Inflammatory macrophage treated with lipopolysaccharide for 4 hours (primary cell): ENCODE results near the gene GPR153.
A peak's percentile ranks its signal among the peaks of the same experiment; 100 is the strongest.
"Not testable (repeated sequence)": the region's sequence is repeated elsewhere in the genome, so short reads cannot be mapped to it uniquely, and the experiment has no call there.

Experiments
- DNase-seq: peaks from one replicate; pipeline ENCODE4 v3.0.0-alpha.2; 2020

The GPR153 gene

DNA sequence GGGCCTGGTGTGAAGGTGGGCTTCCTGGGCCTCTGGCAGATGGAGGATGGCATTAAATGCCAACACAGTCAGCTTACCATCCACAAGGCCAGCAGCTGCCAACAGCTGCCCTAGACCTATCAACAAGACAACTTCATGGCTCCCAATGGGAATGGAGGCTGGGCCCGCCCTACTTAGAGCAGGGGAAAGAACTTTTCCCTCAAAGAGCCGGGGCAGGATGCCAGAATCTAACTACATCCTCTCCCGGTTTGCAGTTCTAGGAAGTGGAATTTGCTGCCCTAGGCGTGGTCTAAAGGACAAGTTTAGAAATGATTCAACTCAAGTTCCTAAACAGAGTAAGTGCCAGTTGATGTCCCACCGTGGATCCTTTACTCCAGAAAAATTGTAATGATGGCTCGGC, 38.3 kb downstream of the GPR153 start:
- no peak for DNase-seq

DNA sequence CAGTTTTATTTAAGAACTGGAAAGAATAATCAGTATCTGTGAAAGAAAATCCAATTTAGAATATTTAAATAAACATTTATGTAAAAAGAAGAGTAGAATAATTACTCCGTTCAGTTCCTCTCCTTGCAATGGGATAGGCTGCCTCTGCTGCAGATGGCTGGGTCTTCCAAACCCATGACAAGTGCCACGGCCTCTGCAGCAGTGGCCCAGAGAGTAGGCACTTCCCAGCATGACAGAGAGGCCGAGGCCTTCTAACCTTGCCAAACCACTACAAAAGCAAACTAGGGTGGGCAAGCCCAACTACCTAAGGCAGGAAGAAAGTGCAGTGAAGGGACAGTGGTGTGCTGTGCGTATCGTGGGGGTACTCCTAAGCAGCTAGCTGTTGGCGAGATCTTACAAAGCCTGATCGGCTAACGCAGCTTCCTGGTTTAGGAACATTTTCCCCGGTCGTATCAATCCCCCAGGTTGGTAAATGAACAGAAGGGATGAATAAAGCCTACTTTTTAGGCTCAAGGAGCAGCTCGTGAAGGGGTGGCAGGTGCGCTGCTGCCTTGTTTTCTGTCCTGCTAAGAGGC, 39.6 kb downstream of the GPR153 start:
- no peak for DNase-seq

- DNase-seq = no peak
Observed at GRCh38 chr1:6220236-6220635, 40.7 kb downstream of the GPR153 start.

DNA sequence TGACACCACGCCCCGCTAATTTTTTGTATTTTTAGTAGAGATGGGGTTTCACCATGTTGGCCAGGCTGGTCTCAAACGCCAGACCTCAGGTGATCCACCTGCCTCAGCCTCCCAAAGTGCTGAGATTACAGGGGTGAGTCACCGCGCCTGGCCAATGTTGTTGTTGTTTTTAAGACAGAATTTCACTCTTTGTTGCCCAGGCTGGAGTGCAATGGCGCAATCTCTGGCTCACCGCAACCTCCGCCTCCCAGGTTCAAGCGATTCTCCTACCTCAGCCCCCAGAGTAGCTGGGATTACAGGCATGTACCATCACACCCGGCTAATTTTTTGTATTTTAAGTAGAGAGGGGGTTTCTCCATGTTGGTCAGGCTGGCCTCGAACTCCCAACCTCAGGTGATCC, 41.3 kb downstream of the GPR153 start:
- not testable (repeated sequence) for DNase-seq

DNA sequence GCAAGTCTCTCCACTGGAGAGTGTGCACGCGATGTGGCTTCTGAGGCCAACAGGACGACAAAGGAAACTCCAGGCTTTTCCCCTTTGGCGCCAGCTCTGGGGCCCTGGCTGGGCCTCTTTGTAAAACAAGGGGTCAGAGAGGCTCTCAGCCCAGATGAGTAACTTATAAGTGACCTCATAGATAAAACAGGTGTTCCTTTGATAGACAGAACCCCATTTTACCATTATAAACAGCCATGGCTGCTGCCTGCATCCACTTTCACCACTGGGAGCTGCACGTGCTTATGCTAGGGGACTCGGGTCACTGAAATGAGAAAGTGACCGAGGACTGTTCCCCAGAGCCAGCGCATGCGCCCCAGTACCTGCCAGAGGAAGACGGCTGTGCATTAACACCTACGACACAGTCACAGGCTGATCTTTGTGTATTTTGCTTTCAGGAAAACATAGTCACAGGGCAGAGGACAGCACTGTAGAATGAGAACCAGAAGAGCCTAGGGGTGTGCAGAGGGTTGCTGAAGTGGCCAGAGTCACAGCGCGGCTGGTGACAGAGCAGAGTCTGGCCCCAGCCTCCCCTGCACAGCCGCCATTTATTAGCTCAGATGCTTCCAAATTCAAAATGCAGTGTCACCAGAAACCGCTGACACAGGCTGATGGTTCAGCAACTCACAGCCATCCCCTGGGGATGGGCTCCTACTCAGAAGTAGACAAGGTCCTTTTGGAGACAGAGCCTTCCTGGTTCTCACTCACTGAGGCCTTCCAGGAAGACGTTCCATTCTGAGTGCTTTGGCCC, 42.3 kb downstream of the GPR153 start:
- DNase-seq = no peak

GRCh38 chr1:6212193-6212959, 48.5 kb downstream of the GPR153 start:
- peak; percentile 31 for DNase-seq

DNA sequence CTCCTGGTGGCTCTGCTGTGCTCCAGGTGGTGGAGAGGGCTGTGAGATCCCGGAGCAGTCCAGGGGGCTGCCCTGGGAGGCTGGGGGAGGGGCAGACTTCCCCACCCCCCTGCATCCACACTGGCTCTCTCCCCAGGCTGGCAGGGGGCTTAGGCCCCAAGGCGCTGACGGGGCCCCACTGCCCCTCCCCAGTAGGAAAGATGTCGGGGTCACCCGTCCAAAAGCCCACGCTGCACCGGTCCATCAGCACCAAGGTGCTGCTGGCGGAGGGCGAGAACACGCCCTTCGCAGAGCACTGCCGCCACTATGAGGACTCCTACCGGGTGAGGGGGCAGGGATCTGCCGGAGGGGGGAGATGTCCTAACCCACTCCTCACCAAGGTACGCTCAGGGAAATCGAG, 49.2 kb downstream of the GPR153 start:
- no peak for DNase-seq

DNA sequence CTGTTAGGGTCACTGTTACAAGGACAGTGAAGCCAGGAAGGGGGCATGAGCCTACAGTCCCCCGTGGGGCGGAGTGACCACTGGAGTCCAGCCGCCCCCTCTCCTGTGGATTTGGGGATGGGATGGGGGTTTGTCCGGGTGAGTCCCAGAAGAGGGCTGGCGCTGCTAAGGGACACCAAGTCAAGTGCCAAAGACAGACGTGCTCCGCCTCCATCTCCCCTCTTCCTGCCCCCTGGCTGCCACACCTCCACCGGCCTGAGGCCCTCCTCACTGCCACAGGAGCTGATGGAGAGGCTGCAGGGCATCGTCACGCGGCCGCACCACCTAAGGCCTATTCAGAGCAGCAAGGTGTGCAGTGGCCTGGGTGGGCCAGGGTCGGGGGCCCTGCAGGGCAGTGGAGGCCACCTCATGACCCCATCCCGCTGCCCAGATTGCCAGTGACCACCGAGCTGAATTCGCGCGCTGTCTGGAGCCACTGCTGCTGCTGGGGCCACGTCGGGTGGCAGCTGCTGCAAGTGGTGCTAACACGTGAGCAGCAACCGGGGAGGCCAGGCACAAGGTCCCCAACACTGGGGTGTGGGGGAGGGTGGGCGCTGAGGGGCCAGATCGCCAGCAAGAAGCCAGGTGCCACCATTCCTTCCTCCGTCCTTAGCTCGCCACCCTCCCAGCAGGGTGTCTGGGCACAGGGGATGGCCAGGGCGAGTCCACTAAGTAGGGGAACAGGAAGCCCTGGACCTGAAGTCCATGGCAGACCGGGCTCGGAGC, 50.1 kb downstream of the GPR153 start:
- no peak for DNase-seq

- no peak for DNase-seq
Observed at GRCh38 chr1:6209661-6210580, 51.0 kb downstream of the GPR153 start.

DNA sequence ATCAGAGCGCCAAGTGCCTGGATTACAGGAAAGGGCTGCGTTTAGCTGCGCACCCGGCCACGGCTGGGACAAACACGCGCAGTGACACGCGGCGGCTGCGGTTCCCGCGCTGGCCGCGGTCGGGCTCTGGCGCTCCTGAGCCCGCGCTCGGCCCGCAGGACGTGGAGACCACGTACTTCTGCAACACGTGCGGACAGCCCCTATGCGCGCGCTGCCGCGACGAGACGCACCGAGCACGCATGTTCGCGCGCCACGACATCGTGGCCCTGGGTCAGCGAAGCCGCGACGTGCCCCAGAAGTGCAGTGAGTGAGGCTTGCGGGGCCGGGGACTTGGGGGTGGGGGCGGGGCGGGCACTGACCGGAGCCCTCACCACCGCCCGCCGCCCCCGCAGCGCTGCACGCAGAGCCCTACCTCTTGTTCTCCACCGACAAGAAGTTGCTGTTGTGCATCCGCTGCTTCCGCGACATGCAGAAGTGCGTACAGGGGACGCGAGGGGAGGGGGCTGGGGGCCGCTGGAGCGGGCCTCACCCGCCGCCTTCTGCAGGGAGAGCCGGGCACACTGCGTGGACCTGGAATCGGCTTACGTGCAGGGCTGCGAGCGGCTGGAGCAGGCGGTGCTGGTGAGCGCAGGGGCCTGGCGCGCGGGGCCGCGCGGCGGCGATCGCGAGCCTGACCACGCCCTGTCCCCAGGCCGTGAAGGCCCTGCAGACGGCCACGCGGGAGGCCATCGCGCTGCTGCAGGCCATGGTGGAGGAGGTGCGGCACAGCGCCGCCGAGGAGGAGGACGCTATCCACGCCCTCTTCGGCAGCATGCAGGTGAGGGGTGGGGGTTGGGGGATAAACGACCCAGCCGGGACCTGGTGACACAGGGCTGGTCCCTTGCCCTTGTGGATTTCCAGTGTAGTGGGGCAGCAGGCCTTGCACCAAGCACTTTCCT, 51.9 kb downstream of the GPR153 start:
- peak; percentile 60 for DNase-seq

DNA sequence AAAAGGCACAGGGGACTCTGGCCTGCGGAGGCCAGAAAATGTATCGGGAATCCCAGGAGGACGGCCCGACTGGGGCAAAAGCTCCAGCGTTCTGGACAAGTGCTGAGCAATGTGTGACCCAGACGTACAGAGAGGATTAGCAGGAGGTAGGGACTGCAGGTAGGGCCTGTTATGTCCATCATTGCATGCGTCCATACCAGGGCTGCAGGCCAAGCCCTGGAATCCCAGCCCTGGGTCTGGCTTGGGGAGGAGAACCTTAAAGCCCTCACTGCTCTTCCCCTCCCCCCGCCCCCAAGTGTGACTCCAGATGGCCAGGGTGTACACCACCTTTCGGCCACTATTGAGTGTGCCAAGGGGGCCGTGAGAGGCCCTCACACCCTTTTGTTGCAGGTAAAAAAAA, 53.0 kb downstream of the GPR153 start:
- DNase-seq = no peak

- no peak for DNase-seq
Observed at GRCh38 chr1:6207075-6207885, 53.6 kb downstream of the GPR153 start.

GRCh38 chr1:6206520-6206855, 54.4 kb downstream of the GPR153 start:
- DNase-seq = no peak

GRCh38 chr1:6205849-6206519, 54.9 kb downstream of the GPR153 start, which contains the start of gene RNF207:
TSS of gene RNF207 (plus strand) at chr1:6206119. CDS start at chr1:6206536, 417 bp downstream.
- peak; percentile 23 for DNase-seq

DNA sequence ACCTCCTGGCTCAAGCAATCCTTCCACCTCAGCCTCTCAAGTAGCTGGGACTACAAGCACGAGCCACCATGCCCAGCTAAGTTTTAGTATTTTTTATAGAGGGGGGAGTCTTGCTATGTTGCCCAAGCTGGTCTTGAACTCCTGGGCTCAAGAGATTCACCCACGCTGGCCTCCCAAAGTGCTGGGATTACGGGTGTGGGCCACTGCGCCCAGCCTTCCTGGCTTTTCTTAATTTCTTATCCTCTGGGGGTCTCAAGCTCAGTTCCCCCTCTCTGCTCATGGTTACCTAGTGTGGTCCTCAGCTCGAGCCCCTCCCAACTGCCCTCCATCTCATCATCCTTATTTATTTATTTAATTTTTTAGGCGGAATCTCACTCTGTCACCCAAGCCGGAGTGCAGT, 58.6 kb downstream of the GPR153 start:
- DNase-seq = no peak

- no peak for DNase-seq
Observed at GRCh38 chr1:6200188-6200809, 60.6 kb downstream of the GPR153 start.

GRCh38 chr1:6199298-6200187, 61.4 kb downstream of the GPR153 start, which contains the start of gene RPL22:
TSS of gene RPL22 (minus strand) at chr1:6199595. CDS start at chr1:6199573, 22 bp downstream.
- peak; percentile 99 for DNase-seq
